Lower leg skin (tissue), 3 donors: ENCODE data around the gene ARHGEF9.

Experiments
- CTCF ChIP-seq, 3 donors: fragments of 450-650 bp; IDR thresholded peaks; one replicate each; pipeline ENCODE4 v1.5.1; 2016; ENCODE audit warnings: antibody characterized with exemption in 3 of 3, mild to moderate bottlenecking in 3 of 3, moderate library complexity in 2 of 3
- POLR2A ChIP-seq, 2 donors: fragments of 450-650 bp; IDR thresholded peaks; one replicate each; pipeline ENCODE4 v1.6.1; 2016 to 2017; ENCODE audit warnings: antibody characterized with exemption in 2 of 2, mild to moderate bottlenecking in 1 of 2, moderate library complexity in 1 of 2

GRCh38 chrX:63680423-63680822 is 104.6 kb downstream of the ARHGEF9 start:
- TF ChIP-seq CTCF (IDR thresholded peaks at IDR 0.05) (no peak), POLR2A (IDR thresholded peaks at IDR 0.05) (no peak)
